Adrenal gland (tissue), 5 donors: ENCODE results near the gene TSSC4.

Experiments
- POLR2A ChIP-seq, 2 donors: fragments of 450-650 bp; IDR thresholded peaks; one replicate each; pipeline ENCODE4 v1.6.1; 2017; ENCODE audit warnings: antibody characterized with exemption in 2 of 2, mild to moderate bottlenecking in 2 of 2, moderate library complexity in 1 of 2
- TF ChIP-seq, protein P1 (sequence below), 6 experiments: fragments of 450-650 bp in 4 of 6; fragments of 200-600 bp in 2 of 6; sonication (generic) in 1 of 6; IDR thresholded peaks; 1 replicate in 5 of 6; 2 replicates in 1 of 6; pipeline versions ENCODE4 v1.5.1 to v1.8.0; 2016 to 2021; ENCODE audit warnings: antibody characterized with exemption in 6 of 6, mild to moderate bottlenecking in 2 of 6, moderate library complexity in 1 of 6
- donor health status: DM: no; HTN: no; CAD: no.

GRCh38 chr11:2451916-2452315 is 51.4 kb downstream of the TSSC4 start:
- TF ChIP-seq, protein P1, sequence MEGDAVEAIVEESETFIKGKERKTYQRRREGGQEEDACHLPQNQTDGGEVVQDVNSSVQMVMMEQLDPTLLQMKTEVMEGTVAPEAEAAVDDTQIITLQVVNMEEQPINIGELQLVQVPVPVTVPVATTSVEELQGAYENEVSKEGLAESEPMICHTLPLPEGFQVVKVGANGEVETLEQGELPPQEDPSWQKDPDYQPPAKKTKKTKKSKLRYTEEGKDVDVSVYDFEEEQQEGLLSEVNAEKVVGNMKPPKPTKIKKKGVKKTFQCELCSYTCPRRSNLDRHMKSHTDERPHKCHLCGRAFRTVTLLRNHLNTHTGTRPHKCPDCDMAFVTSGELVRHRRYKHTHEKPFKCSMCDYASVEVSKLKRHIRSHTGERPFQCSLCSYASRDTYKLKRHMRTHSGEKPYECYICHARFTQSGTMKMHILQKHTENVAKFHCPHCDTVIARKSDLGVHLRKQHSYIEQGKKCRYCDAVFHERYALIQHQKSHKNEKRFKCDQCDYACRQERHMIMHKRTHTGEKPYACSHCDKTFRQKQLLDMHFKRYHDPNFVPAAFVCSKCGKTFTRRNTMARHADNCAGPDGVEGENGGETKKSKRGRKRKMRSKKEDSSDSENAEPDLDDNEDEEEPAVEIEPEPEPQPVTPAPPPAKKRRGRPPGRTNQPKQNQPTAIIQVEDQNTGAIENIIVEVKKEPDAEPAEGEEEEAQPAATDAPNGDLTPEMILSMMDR (IDR thresholded peaks at IDR 0.05): no peak
- no peak for TF ChIP-seq POLR2A (IDR thresholded peaks at IDR 0.05)
